ENCODE data around the gene TFB1M.

TFB1M gene

GRCh38 chr6:155263373-155264063, 50.8 kb downstream of the TFB1M start, which contains the start of gene CLDN20:
TSS of gene CLDN20 (plus strand) at chr6:155264013. CDS start at chr6:155275720, 11,707 bp downstream.
- DNase-seq (ENCODE audit: low spot score), result no peak

- DNase-seq (ENCODE audit: low spot score), result no peak
Measured at GRCh38 chr6:155262655-155263054, 51.6 kb downstream of the TFB1M start.

GRCh38 chr6:155261111-155261900, 53.0 kb downstream of the TFB1M start:
- DNase-seq (ENCODE audit: low spot score), result no peak

GRCh38 chr6:155260686-155261085, 53.6 kb downstream of the TFB1M start:
- no peak for DNase-seq (ENCODE audit: low spot score)

GRCh38 chr6:155259897-155260296, 54.4 kb downstream of the TFB1M start:
- DNase-seq (ENCODE audit: low spot score), result no peak

- DNase-seq (ENCODE audit: low spot score), result no peak
Measured at GRCh38 chr6:155259204-155259603, 55.1 kb downstream of the TFB1M start.

GRCh38 chr6:155257796-155258195, 56.5 kb downstream of the TFB1M start:
- no peak for DNase-seq (ENCODE audit: low spot score)

- no peak for DNase-seq (ENCODE audit: low spot score)
Measured at GRCh38 chr6:155256122-155256795, 58.0 kb downstream of the TFB1M start.

- DNase-seq (ENCODE audit: low spot score), result no peak
Measured at GRCh38 chr6:155254139-155254538, 60.1 kb downstream of the TFB1M start.

GRCh38 chr6:155253337-155253736, 60.9 kb downstream of the TFB1M start:
- no peak for DNase-seq (ENCODE audit: low spot score)

GRCh38 chr6:155252581-155252980, 61.7 kb downstream of the TFB1M start:
- DNase-seq (ENCODE audit: low spot score), result no peak

GRCh38 chr6:155250701-155251381, 63.4 kb downstream of the TFB1M start:
- DNase-seq (ENCODE audit: low spot score), result no peak

GRCh38 chr6:155248008-155249001, 66.0 kb downstream of the TFB1M start:
- peak; percentile 77 for DNase-seq (ENCODE audit: low spot score)

GRCh38 chr6:155247618-155248007, 66.7 kb downstream of the TFB1M start:
- DNase-seq (ENCODE audit: low spot score), result peak; percentile 22

GRCh38 chr6:155246825-155247224, 67.5 kb downstream of the TFB1M start:
- no peak for DNase-seq (ENCODE audit: low spot score)

GRCh38 chr6:155245831-155246230, 68.5 kb downstream of the TFB1M start:
- DNase-seq (ENCODE audit: low spot score), result peak; percentile 39

GRCh38 chr6:155245193-155245592, 69.1 kb downstream of the TFB1M start:
- no peak for DNase-seq (ENCODE audit: low spot score)

- no peak for DNase-seq (ENCODE audit: low spot score)
Measured at GRCh38 chr6:155244434-155244833, 69.8 kb downstream of the TFB1M start.

- no peak for DNase-seq (ENCODE audit: low spot score)
Measured at GRCh38 chr6:155241966-155242365, 72.3 kb downstream of the TFB1M start.

- DNase-seq (ENCODE audit: low spot score), result no peak
Measured at GRCh38 chr6:155240905-155241600, 73.2 kb downstream of the TFB1M start.

Measured in GM03348 (cell line).